DOHH2 (cell line): ENCODE measurements around the gene SLC12A2.

ENCODE experiments used
- EZH2phosphoT487 ChIP-seq: fragments of 200-600 bp; sonication (generic); IDR thresholded peaks from 2 replicates; pipeline ENCODE4 v1.6.1; 2017; ENCODE audit warnings: borderline replicate concordance, mild to moderate bottlenecking, antibody characterized with exemption, low read length, moderate library complexity, mixed read lengths
- TF ChIP-seq, protein P1 (sequence below): fragments of 200-600 bp; sonication (generic); IDR thresholded peaks from one replicate; pipeline ENCODE4 v1.5.1; 2014; ENCODE audit warnings: antibody characterized with exemption, mild to moderate bottlenecking, low read depth, low read length; ENCODE audit not compliant: poor library complexity, severe bottlenecking

DNA sequence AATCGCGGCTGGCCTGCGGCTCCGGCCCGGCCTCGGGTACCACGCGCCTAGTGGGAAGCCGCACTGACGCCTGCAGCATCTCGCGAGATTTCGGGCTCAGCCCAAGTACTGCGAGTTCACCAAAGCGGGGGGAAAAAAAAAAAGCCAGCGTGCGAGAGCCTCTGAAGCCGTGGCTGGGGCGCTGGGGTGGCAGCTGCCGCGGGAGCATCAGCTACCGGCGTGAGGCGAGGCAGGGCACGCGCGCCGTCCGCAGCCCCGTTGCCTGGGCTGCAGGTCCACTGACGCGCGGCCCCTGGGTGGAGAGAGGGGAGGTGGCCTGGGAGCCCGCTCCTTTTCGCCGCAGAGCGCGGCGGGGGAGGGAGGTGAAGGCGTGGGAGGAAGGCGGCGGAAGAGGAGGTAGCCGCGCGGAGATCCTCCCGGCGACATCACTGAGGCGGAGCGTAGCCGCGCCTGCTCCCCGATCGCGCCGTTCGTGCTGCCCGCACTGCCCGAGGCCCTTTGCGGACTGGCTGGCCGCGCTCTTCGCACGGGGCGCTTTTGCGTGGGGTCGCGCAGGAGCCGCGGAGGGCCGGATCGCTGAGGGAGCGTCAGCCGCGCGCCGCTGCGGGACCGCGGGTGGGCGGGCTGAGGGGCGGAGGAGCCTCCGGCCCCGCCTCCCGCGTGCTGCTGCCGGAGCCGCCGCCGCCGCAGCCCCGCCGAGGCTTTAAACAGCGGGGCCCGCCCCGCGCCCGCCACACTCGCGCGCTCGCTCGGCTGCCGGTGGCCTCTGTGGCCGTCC, at the start of gene SLC12A2:
- TF ChIP-seq, protein P1, sequence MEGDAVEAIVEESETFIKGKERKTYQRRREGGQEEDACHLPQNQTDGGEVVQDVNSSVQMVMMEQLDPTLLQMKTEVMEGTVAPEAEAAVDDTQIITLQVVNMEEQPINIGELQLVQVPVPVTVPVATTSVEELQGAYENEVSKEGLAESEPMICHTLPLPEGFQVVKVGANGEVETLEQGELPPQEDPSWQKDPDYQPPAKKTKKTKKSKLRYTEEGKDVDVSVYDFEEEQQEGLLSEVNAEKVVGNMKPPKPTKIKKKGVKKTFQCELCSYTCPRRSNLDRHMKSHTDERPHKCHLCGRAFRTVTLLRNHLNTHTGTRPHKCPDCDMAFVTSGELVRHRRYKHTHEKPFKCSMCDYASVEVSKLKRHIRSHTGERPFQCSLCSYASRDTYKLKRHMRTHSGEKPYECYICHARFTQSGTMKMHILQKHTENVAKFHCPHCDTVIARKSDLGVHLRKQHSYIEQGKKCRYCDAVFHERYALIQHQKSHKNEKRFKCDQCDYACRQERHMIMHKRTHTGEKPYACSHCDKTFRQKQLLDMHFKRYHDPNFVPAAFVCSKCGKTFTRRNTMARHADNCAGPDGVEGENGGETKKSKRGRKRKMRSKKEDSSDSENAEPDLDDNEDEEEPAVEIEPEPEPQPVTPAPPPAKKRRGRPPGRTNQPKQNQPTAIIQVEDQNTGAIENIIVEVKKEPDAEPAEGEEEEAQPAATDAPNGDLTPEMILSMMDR, result no peak
- TF ChIP-seq EZH2phosphoT487, result no peak
